Uterus (tissue), 4 donors: Measurements from ENCODE around the gene ADAMTS2. TPM values are rescaled to one million over a fixed set of nuclear protein-coding genes. Genes with fewer than 3 reads are reported as not detected.

Experiments
- DNase-seq, 2 donors: peaks; one replicate each; pipeline ENCODE4 v3.0.0-alpha.2; 2019 to 2020
- H3K27ac ChIP-seq, 2 donors: fragments of 200-600 bp; sonication (generic); 1 replicate in 1 of 2; 2 replicates in 1 of 2; pipeline ENCODE4 v1.5.1; 2016 to 2018
- H3K27me3 ChIP-seq, 2 donors: fragments of 200-600 bp; sonication (generic); one replicate each; pipeline ENCODE4 v1.5.1; 2018 to 2019; ENCODE audit warnings: control low read depth in 1 of 2
- H3K36me3 ChIP-seq, 2 donors: fragments of 200-600 bp; sonication (generic); one replicate each; pipeline ENCODE4 v1.5.1; 2019; ENCODE audit warnings: control low read depth in 1 of 2
- H3K4me1 ChIP-seq, 2 donors: fragments of 200-600 bp; sonication (generic); one replicate each; pipeline ENCODE4 v1.5.1; 2018 to 2019; ENCODE audit warnings: control low read depth in 1 of 2
- H3K4me3 ChIP-seq, 2 donors: fragments of 200-600 bp; sonication (generic); 1 replicate in 1 of 2; 2 replicates in 1 of 2; pipeline ENCODE4 v1.5.1; 2018 to 2019; ENCODE audit warnings: mild to moderate bottlenecking in 1 of 2
- H3K9me3 ChIP-seq, 2 donors: fragments of 200-600 bp; sonication (generic); one replicate each; pipeline ENCODE4 v1.5.1; 2019; ENCODE audit warnings: control low read depth in 1 of 2
- CTCF ChIP-seq, 4 experiments: fragments of 200-600 bp in 2 of 4; fragments of 450-650 bp in 2 of 4; sonication (generic) in 2 of 4; IDR thresholded peaks; one replicate each; pipeline ENCODE4 v1.5.1; 2016 to 2019; ENCODE audit warnings: antibody characterized with exemption in 4 of 4, mild to moderate bottlenecking in 2 of 4, moderate library complexity in 1 of 4
- POLR2A ChIP-seq, 2 donors: fragments of 450-650 bp; IDR thresholded peaks; one replicate each; pipeline ENCODE4 v1.6.1; 2016; ENCODE audit warnings: antibody characterized with exemption in 2 of 2, mild to moderate bottlenecking in 1 of 2, moderate library complexity in 1 of 2
- intact Hi-C: fragments of 100-400 bp; cut with DNase I; formaldehyde crosslinking; loops from one replicate; pipeline ENCODE4 v1.15.1; 2023; ENCODE audit warnings: low total_unique reads
- total RNA-seq, 4 donors: library from RNA; depleted of rRNA in 3 of 4; stranded (reverse); fragments of >200 nt in 3 of 4; gene quantifications; one replicate each; pipeline versions ENCODE4 v1.1.0 to v1.2.4, GENCODE V29; 2014 to 2023
- donor health status: DM: yes; HTN: yes; CAD: no.

Gene ADAMTS2
- total RNA-seq, 4 donors from 2014 or later = 4.1 to 97.1 (median 40.3) TPM

GRCh38 chr5:179229331-179229831, 115.9 kb downstream of the ADAMTS2 start:
- H3K27ac ChIP-seq = no peak overlapping the region
- H3K4me3 ChIP-seq = no peak overlapping the region
- H3K36me3 ChIP-seq = no peaks in the 10 kb centered on the region
- DNase-seq = peak in 1 of 2 donors; percentile 8
- no peaks in the 10 kb centered on the region for H3K9me3 ChIP-seq
- no peaks in the 10 kb centered on the region for H3K4me1 ChIP-seq
- intact Hi-C loops = no loop called here
- no peak for TF ChIP-seq POLR2A (IDR thresholded peaks at IDR 0.05)
- no peak for TF ChIP-seq CTCF (IDR thresholded peaks at IDR 0.05)
- no peaks in the 10 kb centered on the region for H3K27me3 ChIP-seq

DNA sequence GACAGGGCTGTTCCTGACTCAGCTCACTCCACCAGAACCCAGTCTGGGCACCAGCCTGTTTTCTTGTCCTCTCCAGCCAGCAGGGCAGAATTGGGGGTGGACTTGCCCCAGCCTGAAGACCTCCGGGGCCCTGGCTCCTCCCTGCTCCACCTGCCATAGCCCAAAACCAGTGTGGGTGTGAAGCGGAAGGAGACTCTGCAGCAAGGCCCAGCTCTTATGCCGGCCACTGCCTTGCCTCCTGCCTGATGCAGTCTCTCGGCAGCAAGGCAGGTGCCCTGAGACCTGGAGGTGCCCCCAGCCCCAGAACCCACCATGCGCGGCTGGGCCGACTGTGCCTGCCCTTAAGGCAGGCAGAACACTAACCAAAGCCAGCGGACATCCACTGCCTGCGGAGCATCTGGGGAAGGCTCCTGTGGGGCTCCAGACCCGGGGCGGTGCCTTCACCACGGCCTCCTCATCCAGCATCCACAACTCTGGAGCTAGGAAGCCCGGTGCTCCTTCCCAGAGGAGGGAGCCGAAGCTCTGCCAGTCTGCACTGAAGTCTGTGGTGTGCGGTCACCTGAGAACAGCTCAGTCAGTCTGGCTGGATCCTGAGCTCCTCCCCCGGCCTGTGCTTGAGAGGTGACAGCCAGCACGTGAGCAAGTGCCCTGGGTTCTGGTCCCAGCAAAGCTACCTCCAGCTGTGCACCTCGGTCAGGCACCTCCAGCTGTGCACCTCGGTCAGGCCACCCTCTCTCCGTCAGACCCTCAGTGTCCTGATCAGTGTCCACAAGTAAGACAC, 116.7 kb downstream of the ADAMTS2 start:
- peak in 1 of 2 donors; percentile 16 for DNase-seq
- Histone ChIP-seq H3K4me1 (no peaks in the 10 kb centered on the region), H3K36me3 (no peaks in the 10 kb centered on the region), H3K27me3 (no peaks in the 10 kb centered on the region), H3K9me3 (no peaks in the 10 kb centered on the region), H3K4me3 (no peak overlapping the region), H3K27ac (no peak overlapping the region)
- intact Hi-C loops = no loop called here
- no peak for TF ChIP-seq CTCF (IDR thresholded peaks at IDR 0.05)
- no peak for TF ChIP-seq POLR2A (IDR thresholded peaks at IDR 0.05)

DNA sequence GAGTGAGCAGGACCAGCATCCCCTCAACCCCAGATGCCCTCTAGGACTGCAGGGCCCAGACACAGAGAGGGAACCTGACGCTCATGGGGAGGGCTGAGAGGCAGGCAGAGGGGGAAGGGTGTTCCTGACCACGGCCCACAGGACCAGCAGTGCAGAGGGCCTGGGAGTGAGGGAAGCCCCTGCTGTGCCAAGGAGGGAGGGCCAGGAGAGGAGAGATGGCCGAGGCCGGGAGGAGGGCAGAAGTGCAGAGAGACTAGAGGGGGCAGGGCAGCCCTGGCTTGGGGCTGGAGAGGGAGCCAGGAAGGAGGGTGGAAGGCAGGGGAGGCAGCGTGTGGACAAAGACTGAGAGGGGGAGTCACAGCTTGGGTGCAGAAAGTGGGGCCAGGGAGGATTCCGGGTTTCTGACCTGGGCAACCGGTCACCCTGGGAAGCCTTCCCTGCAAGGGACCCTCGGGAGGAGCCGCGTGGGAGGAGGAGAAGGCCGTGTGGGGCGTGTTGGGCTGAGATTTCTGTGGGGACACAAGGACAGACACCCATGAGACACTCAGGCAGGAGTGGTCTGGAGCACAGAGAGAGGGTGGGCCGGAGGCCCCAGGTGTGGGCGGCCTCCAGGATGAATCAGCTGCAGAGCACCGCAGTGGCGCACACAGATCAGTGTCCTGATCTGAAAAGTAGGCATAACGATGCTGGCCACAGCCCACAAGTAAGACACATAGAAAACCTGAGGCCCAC, 117.5 kb downstream of the ADAMTS2 start:
- H3K4me1 ChIP-seq = no peaks in the 10 kb centered on the region
- TF ChIP-seq CTCF (IDR thresholded peaks at IDR 0.05) = no peak
- TF ChIP-seq POLR2A (IDR thresholded peaks at IDR 0.05) = no peak
- no peaks in the 10 kb centered on the region for H3K9me3 ChIP-seq
- intact Hi-C loops = no loop called here
- no peak overlapping the region for H3K4me3 ChIP-seq
- H3K36me3 ChIP-seq = no peaks in the 10 kb centered on the region
- peak overlapping the region; percentile 4 to 21 for H3K27ac ChIP-seq
- H3K27me3 ChIP-seq = no peaks in the 10 kb centered on the region
- DNase-seq = peak in 1 of 2 donors; percentile 26

DNA sequence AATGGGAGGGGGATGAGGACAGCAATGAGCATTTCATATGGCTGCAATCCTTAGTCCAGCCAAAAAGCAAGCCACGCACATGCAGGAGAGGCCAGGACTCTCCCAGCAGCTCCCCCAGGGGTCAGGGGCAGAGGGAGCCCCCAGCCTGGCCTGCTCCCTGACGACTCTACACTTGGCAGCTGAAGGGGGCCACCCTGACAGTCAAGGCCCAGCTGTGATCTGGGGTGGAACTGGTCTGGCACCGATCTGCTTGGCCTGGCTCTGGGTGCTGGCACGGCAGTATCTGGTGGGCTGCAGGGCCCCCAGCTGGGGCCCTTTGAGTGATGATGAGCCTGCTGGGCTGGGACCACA, 118.1 kb downstream of the ADAMTS2 start:
- no peaks in the 10 kb centered on the region for H3K4me1 ChIP-seq
- H3K27me3 ChIP-seq = no peaks in the 10 kb centered on the region
- peak in 1 of 2 donors; percentile 14 for DNase-seq
- TF ChIP-seq CTCF (IDR thresholded peaks at IDR 0.05) = no peak
- TF ChIP-seq POLR2A (IDR thresholded peaks at IDR 0.05) = no peak
- no peaks in the 10 kb centered on the region for H3K36me3 ChIP-seq
- H3K9me3 ChIP-seq = no peaks in the 10 kb centered on the region
- H3K27ac ChIP-seq = peak overlapping the region; percentile 4 to 21
- intact Hi-C loops = no loop called here
- no peak overlapping the region for H3K4me3 ChIP-seq

DNA sequence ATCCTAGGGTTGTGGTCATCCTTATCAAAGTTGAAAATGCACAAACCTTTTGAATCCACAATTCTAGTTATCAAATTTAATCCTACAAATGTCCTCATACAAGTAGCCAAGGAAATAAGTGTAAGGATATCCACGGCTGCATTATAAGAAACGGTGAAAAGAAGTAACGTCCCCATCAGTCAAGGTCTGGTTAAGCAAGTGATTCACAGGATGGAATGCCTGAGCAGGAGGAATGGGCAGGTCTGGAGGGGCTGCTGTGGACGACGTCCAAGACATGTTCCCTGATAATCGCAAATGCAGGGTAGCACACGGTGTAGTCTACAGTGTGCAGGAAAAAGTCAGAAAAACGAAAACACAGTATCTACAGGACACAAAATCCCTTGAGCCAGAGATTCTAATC, 118.6 kb downstream of the ADAMTS2 start:
- Histone ChIP-seq H3K4me3 (no peak overlapping the region), H3K4me1 (no peaks in the 10 kb centered on the region), H3K36me3 (no peaks in the 10 kb centered on the region), H3K27me3 (no peaks in the 10 kb centered on the region), H3K27ac (no peak overlapping the region), H3K9me3 (no peaks in the 10 kb centered on the region)
- intact Hi-C loops = no loop called here
- no peak for DNase-seq
- TF ChIP-seq CTCF (IDR thresholded peaks at IDR 0.05) (no peak), POLR2A (IDR thresholded peaks at IDR 0.05) (no peak)
